ENCODE results near the gene CDHR2. TPM values are rescaled to one million over a fixed set of nuclear protein-coding genes. Genes with fewer than 3 reads are reported as not detected.

The CDHR2 gene
- total and polyA plus RNA-seq, 3 donors from 2014 or later, result 32.0 to 60.5 (median 39.8) TPM

DNA sequence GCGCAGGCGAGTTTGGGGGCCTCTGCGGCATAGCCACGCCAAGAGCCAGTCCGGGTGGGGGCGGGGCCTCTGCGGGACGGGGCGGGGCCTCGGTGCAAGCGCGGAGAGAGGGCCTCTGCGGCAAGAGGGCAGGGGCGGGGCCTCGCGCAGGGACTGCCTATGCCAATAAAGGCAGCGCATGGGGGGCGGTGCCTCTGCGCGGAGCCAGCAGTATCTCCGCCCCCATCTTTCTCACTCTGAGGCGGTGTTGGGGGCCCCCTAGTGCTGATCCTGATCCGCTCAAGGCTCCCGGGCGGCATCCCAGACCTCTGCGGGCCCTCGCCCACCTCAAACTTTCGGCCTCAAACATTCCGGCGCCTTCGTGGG is 70.0 kb downstream of the CDHR2 start:
- H3K9me3 ChIP-seq, result no peaks in the 10 kb centered on the region
- H3K27me3 ChIP-seq, result no peaks in the 10 kb centered on the region
- peak; percentile 81 for DNase-seq
- H3K27ac ChIP-seq, result no peak overlapping the region
- H3K36me3 ChIP-seq (ENCODE audit: low read depth, missing control alignments), result no peaks in the 10 kb centered on the region
- H3K4me1 ChIP-seq, result peaks cover 29% of the 10 kb centered on the region
- intact Hi-C loops (cut with DNase I; ENCODE audit: low total_unique reads), result no loop called here
- peak overlapping the region in 1 of 2 donors; percentile 36 for H3K4me3 ChIP-seq
- 3 to 10% methylated on average over 3 to 31 of the region's 31 CpGs for WGBS, 2 donors
- no peak for TF ChIP-seq POLR2A (IDR thresholded peaks at IDR 0.05)
- TF ChIP-seq, protein P1, sequence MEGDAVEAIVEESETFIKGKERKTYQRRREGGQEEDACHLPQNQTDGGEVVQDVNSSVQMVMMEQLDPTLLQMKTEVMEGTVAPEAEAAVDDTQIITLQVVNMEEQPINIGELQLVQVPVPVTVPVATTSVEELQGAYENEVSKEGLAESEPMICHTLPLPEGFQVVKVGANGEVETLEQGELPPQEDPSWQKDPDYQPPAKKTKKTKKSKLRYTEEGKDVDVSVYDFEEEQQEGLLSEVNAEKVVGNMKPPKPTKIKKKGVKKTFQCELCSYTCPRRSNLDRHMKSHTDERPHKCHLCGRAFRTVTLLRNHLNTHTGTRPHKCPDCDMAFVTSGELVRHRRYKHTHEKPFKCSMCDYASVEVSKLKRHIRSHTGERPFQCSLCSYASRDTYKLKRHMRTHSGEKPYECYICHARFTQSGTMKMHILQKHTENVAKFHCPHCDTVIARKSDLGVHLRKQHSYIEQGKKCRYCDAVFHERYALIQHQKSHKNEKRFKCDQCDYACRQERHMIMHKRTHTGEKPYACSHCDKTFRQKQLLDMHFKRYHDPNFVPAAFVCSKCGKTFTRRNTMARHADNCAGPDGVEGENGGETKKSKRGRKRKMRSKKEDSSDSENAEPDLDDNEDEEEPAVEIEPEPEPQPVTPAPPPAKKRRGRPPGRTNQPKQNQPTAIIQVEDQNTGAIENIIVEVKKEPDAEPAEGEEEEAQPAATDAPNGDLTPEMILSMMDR (IDR thresholded peaks at IDR 0.05), result no peak

DNA sequence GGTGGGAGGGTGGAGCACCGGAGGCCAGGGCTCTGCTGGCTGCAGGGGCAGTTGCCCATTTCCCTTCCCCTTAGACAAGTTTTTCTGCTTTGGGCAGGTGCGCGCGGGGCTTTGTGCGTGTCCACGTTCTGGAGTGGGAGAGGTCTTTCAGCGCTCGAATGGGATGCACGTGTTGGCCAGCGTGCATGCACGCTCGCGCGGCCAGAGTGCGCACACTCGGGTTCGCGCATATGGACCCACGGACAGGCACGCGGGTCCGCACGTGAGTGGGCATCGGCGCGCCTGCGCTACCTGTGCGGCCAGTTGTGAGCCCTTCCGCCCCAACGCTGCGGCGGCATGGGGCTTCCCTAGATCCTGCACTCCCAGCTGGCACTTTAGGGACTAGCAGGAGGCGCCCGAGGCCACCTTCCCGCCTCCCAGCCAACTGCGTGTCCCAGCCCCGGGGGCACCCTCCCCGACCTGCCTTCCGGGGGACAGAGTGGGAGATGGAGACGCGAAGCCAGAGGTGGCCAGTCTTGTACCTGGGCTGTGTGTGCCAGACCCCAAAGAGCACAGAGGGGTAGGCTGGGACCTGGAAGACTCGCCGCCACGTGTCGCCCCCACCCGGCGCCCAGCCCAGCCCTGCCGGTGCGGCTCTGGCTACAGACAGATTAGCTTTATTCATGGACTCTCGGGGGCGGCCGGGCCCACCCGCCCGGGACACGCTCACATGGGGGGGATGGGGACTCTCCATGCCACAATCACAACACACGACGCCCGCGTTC is 70.6 kb downstream of the CDHR2 start:
- no peak for DNase-seq
- peaks cover 29% of the 10 kb centered on the region for H3K4me1 ChIP-seq
- H3K27me3 ChIP-seq, result no peaks in the 10 kb centered on the region
- no peaks in the 10 kb centered on the region for H3K36me3 ChIP-seq (ENCODE audit: low read depth, missing control alignments)
- 5 to 10% methylated on average over 10 to 56 of the region's 59 CpGs for WGBS, 2 donors
- intact Hi-C loops (cut with DNase I; ENCODE audit: low total_unique reads), result no loop called here
- peak overlapping the region; percentile 12 to 36 for H3K4me3 ChIP-seq
- TF ChIP-seq, protein P1 (IDR thresholded peaks at IDR 0.05), result no peak
- no peak for TF ChIP-seq POLR2A (IDR thresholded peaks at IDR 0.05)
- H3K9me3 ChIP-seq, result no peaks in the 10 kb centered on the region
- no peak overlapping the region for H3K27ac ChIP-seq

DNA sequence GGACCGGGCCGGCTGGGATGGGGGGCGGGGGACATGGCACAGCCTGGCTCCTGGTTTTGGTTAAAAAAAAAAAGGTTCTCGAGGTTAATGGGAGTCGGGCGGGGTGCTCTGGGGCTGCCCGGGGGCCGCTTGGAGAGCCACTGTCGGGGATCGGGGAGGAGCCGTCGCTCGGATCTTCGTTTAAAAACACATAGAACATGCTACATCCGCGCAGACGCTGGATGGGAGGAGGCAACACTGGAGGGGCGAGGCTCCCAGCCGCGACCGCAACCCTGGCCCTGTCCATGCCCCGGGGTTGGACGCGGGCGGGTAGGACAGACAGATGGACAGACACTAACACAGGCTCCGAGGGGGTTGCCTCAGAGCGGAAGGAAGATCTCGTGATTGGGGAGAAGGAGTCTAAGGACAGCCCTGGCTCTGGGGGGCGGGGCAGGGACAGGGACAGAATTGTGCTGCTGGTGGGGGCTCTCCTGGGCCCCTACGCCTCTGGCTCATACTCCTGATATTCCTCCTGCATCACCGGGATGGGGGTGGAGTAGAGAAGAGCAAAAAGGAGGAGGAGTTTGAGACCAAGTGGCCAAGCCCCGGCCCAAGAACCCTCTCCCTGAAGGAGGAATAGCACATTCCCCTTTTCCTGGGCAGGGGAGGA is 71.3 kb downstream of the CDHR2 start:
- 1 to 2% methylated on average over 29 to 32 of the region's 32 CpGs for WGBS, 2 donors
- intact Hi-C loops (cut with DNase I; ENCODE audit: low total_unique reads), result no loop called here

DNA sequence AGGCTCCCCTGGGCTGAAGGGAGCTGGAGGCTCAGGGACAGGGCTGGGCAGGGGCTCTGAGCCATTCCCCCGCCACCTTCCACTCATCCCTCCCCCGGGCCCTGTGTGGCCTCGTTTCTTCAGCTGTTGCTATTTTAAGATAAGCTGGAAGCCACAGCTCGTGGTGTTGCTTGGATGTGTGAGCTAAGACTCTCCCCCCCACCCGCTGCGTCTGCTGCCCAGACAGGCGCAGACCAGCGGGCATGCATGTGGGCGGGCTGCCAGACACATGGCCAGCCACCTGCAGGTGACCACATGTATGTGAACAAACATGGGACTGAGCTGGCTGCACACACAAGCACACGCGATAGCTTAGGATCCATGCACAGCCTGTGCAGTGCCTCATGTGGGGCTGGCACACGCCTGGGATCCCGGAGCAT is 72.5 kb downstream of the CDHR2 start:
- no peaks in the 10 kb centered on the region for H3K27me3 ChIP-seq
- H3K36me3 ChIP-seq (ENCODE audit: low read depth, missing control alignments), result no peaks in the 10 kb centered on the region
- TF ChIP-seq, protein P1 (IDR thresholded peaks at IDR 0.05), result no peak
- no peak for TF ChIP-seq POLR2A (IDR thresholded peaks at IDR 0.05)
- WGBS, 2 donors, result 16 to 57% methylated on average over 4 to 13 of the region's 13 CpGs
- intact Hi-C loops (cut with DNase I; ENCODE audit: low total_unique reads), result no loop called here
- no peaks in the 10 kb centered on the region for H3K9me3 ChIP-seq
- no peak overlapping the region for H3K4me3 ChIP-seq
- peak; percentile 84 for DNase-seq
- H3K4me1 ChIP-seq, result peaks cover 29% of the 10 kb centered on the region
- H3K27ac ChIP-seq, result no peak overlapping the region

More for the DNA sequence above, 71.3 kb downstream of the CDHR2 start:
- Histone ChIP-seq H3K4me3 (peak overlapping the region in 1 of 2 donors; percentile 36), H3K9me3 (no peaks in the 10 kb centered on the region), H3K4me1 (peaks cover 29% of the 10 kb centered on the region), H3K27me3 (no peaks in the 10 kb centered on the region), H3K27ac (no peak overlapping the region), H3K36me3 (ENCODE audit: low read depth, missing control alignments) (no peaks in the 10 kb centered on the region)
- TF ChIP-seq, protein P1 (IDR thresholded peaks at IDR 0.05), result no peak
- no peak for TF ChIP-seq POLR2A (IDR thresholded peaks at IDR 0.05)
- DNase-seq, result peak; percentile 43

Data from testis (tissue), 3 donors.